ENCODE data around the gene SHOC2.
"Not testable (repeated sequence)": the region's sequence is repeated elsewhere in the genome, so short reads cannot be mapped to it uniquely, and the experiment has no call there.

Gene SHOC2

GRCh38 chr10:110901954-110902819 is 17.2 kb upstream of the SHOC2 start:
- DNase-seq (ENCODE audit: low spot score), result peak; percentile 47

GRCh38 chr10:110903280-110904278 is 15.8 kb upstream of the SHOC2 start:
- DNase-seq (ENCODE audit: low spot score), result no peak

GRCh38 chr10:110910138-110910537 is 9.3 kb upstream of the SHOC2 start:
- no peak for DNase-seq (ENCODE audit: low spot score)

GRCh38 chr10:110912374-110912773 is 7.0 kb upstream of the SHOC2 start:
- peak; percentile 47 for DNase-seq (ENCODE audit: low spot score)

- no peak for DNase-seq (ENCODE audit: low spot score)
Measured at GRCh38 chr10:110914431-110914830, 5.0 kb upstream of the SHOC2 start.

- DNase-seq (ENCODE audit: low spot score), result no peak
Measured at GRCh38 chr10:110915035-110915434, 4.4 kb upstream of the SHOC2 start.

- not testable (repeated sequence) for DNase-seq (ENCODE audit: low spot score)
Measured at GRCh38 chr10:110915600-110915999, 3.8 kb upstream of the SHOC2 start.

- peak; percentile 52 for DNase-seq (ENCODE audit: low spot score)
Measured at GRCh38 chr10:110916554-110917346, 2.7 kb upstream of the SHOC2 start.

GRCh38 chr10:110918269-110918642 is 1.1 kb upstream of the SHOC2 start:
- peak; percentile 96 for DNase-seq (ENCODE audit: low spot score)

- DNase-seq (ENCODE audit: low spot score), result no peak
Measured at GRCh38 chr10:110918643-110919348, 608 bp upstream of the SHOC2 start, which contains the start of gene BBIP1. TSS of gene BBIP1 (minus strand) at chr10:110919180. CDS start at chr10:110918157, 1,023 bp downstream.

- peak; percentile 33 for DNase-seq (ENCODE audit: low spot score)
Measured at GRCh38 chr10:110919971-110920881, 822 bp downstream of the SHOC2 start.

- DNase-seq (ENCODE audit: low spot score), result no peak
Measured at GRCh38 chr10:110923856-110924493, 4.6 kb downstream of the SHOC2 start.

GRCh38 chr10:110927461-110927860 is 8.1 kb downstream of the SHOC2 start:
- DNase-seq (ENCODE audit: low spot score), result no peak

- no peak for DNase-seq (ENCODE audit: low spot score)
Measured at GRCh38 chr10:110931769-110932381, 12.5 kb downstream of the SHOC2 start.

GRCh38 chr10:110932505-110933180 is 13.2 kb downstream of the SHOC2 start:
- DNase-seq (ENCODE audit: low spot score), result no peak

- DNase-seq (ENCODE audit: low spot score), result no peak
Measured at GRCh38 chr10:110936757-110937156, 17.4 kb downstream of the SHOC2 start.

- no peak for DNase-seq (ENCODE audit: low spot score)
Measured at GRCh38 chr10:110939419-110939818, 20.0 kb downstream of the SHOC2 start.

- no peak for DNase-seq (ENCODE audit: low spot score)
Measured at GRCh38 chr10:110944792-110945396, 25.5 kb downstream of the SHOC2 start.

Data from GM03348 (cell line).